ENCODE results near the gene DNMT3B.

- TF ChIP-seq CTCF (IDR thresholded peaks at IDR 0.05; ENCODE audit: low read depth, low read length, missing input control) (no peak), REST (IDR thresholded peaks at IDR 0.05) (no peak), MAX (IDR thresholded peaks at IDR 0.05) (no peak)
Observed at GRCh38 chr20:32855387-32855786, 93.2 kb downstream of the DNMT3B start.
